ENCODE results near the gene FARP2. TPM values are rescaled to one million over a fixed set of nuclear protein-coding genes. Genes with fewer than 3 reads are reported as not detected.

FARP2 gene
- polyA plus RNA-seq, 2 donors, result 13.2 to 19.9 TPM

GRCh38 chr2:241460631-241461030 is 104.5 kb downstream of the FARP2 start:
- H3K36me3 ChIP-seq (ENCODE audit: control insufficient read depth in 2 of 2, insufficient read depth in 2 of 2, low read length in 1 of 2), result peaks cover 0 to 5% of the 10 kb centered on the region in 2 donors
- H3K27ac ChIP-seq (ENCODE audit: low read depth in 2 of 2, low read length in 1 of 2), result no peak overlapping the region
- 69 to 85% methylated on average over 3 of the region's 3 CpGs for WGBS, 2 donors

GRCh38 chr2:241461693-241462677 is 105.9 kb downstream of the FARP2 start:
- WGBS, 2 donors, result 79 to 88% methylated on average over 19 of the region's 19 CpGs
- no peaks in the 10 kb centered on the region for H3K4me1 ChIP-seq (ENCODE audit: control insufficient read depth in 2 of 2, insufficient read depth in 2 of 2, low read length in 1 of 2)
- no peaks in the 10 kb centered on the region for H3K27me3 ChIP-seq (ENCODE audit: control insufficient read depth in 1 of 2, insufficient read depth in 2 of 2, low read length in 2 of 2)

More at GRCh38 chr2:241460631-241461030, 104.5 kb downstream of the FARP2 start:
- Histone ChIP-seq H3K4me3 (ENCODE audit: low read depth in 1 of 2, low read length in 2 of 2) (no peak overlapping the region), H3K27me3 (ENCODE audit: control insufficient read depth in 1 of 2, insufficient read depth in 2 of 2, low read length in 2 of 2) (no peaks in the 10 kb centered on the region), H3K9me3 (ENCODE audit: control insufficient read depth in 2 of 2, insufficient read depth in 1 of 2, low read depth in 1 of 2, low read length in 1 of 2) (no peaks in the 10 kb centered on the region), H3K4me1 (ENCODE audit: control insufficient read depth in 2 of 2, insufficient read depth in 2 of 2, low read length in 1 of 2) (no peaks in the 10 kb centered on the region)

GRCh38 chr2:241463276-241464135 is 107.4 kb downstream of the FARP2 start:
- Histone ChIP-seq H3K9me3 (ENCODE audit: control insufficient read depth in 2 of 2, insufficient read depth in 1 of 2, low read depth in 1 of 2, low read length in 1 of 2) (no peaks in the 10 kb centered on the region), H3K27me3 (ENCODE audit: control insufficient read depth in 1 of 2, insufficient read depth in 2 of 2, low read length in 2 of 2) (no peaks in the 10 kb centered on the region), H3K36me3 (ENCODE audit: control insufficient read depth in 2 of 2, insufficient read depth in 2 of 2, low read length in 1 of 2) (peaks cover 3 to 5% of the 10 kb centered on the region in 2 donors), H3K4me1 (ENCODE audit: control insufficient read depth in 2 of 2, insufficient read depth in 2 of 2, low read length in 1 of 2) (no peaks in the 10 kb centered on the region), H3K4me3 (ENCODE audit: low read depth in 1 of 2, low read length in 2 of 2) (no peak overlapping the region), H3K27ac (ENCODE audit: low read depth in 2 of 2, low read length in 1 of 2) (no peak overlapping the region)
- 92 to 93% methylated on average over 18 of the region's 18 CpGs for WGBS, 2 donors

More at GRCh38 chr2:241461693-241462677, 105.9 kb downstream of the FARP2 start:
- Histone ChIP-seq H3K36me3 (ENCODE audit: control insufficient read depth in 2 of 2, insufficient read depth in 2 of 2, low read length in 1 of 2) (peaks cover 0 to 5% of the 10 kb centered on the region in 2 donors), H3K9me3 (ENCODE audit: control insufficient read depth in 2 of 2, insufficient read depth in 1 of 2, low read depth in 1 of 2, low read length in 1 of 2) (no peaks in the 10 kb centered on the region), H3K4me3 (ENCODE audit: low read depth in 1 of 2, low read length in 2 of 2) (no peak overlapping the region), H3K27ac (ENCODE audit: low read depth in 2 of 2, low read length in 1 of 2) (no peak overlapping the region)

GRCh38 chr2:241465543-241465942 is 109.5 kb downstream of the FARP2 start:
- no peak overlapping the region for H3K27ac ChIP-seq (ENCODE audit: low read depth in 2 of 2, low read length in 1 of 2)
- no peaks in the 10 kb centered on the region for H3K9me3 ChIP-seq (ENCODE audit: control insufficient read depth in 2 of 2, insufficient read depth in 1 of 2, low read depth in 1 of 2, low read length in 1 of 2)
- no peaks in the 10 kb centered on the region for H3K27me3 ChIP-seq (ENCODE audit: control insufficient read depth in 1 of 2, insufficient read depth in 2 of 2, low read length in 2 of 2)
- no peaks in the 10 kb centered on the region for H3K4me1 ChIP-seq (ENCODE audit: control insufficient read depth in 2 of 2, insufficient read depth in 2 of 2, low read length in 1 of 2)
- WGBS, 2 donors, result 74 to 77% methylated on average over 12 of the region's 12 CpGs
- H3K4me3 ChIP-seq (ENCODE audit: low read depth in 1 of 2, low read length in 2 of 2), result no peak overlapping the region
- H3K36me3 ChIP-seq (ENCODE audit: control insufficient read depth in 2 of 2, insufficient read depth in 2 of 2, low read length in 1 of 2), result peaks cover 3 to 5% of the 10 kb centered on the region in 2 donors

GRCh38 chr2:241466230-241466629 is 110.1 kb downstream of the FARP2 start:
- Histone ChIP-seq H3K36me3 (ENCODE audit: control insufficient read depth in 2 of 2, insufficient read depth in 2 of 2, low read length in 1 of 2) (peaks cover 3 to 5% of the 10 kb centered on the region in 2 donors), H3K4me1 (ENCODE audit: control insufficient read depth in 2 of 2, insufficient read depth in 2 of 2, low read length in 1 of 2) (no peaks in the 10 kb centered on the region), H3K27me3 (ENCODE audit: control insufficient read depth in 1 of 2, insufficient read depth in 2 of 2, low read length in 2 of 2) (no peaks in the 10 kb centered on the region), H3K4me3 (ENCODE audit: low read depth in 1 of 2, low read length in 2 of 2) (no peak overlapping the region), H3K27ac (ENCODE audit: low read depth in 2 of 2, low read length in 1 of 2) (no peak overlapping the region), H3K9me3 (ENCODE audit: control insufficient read depth in 2 of 2, insufficient read depth in 1 of 2, low read depth in 1 of 2, low read length in 1 of 2) (no peaks in the 10 kb centered on the region)
- 86 to 94% methylated on average over 8 to 10 of the region's 10 CpGs for WGBS, 2 donors

GRCh38 chr2:241467777-241468475 is 111.8 kb downstream of the FARP2 start:
- H3K9me3 ChIP-seq (ENCODE audit: control insufficient read depth in 2 of 2, insufficient read depth in 1 of 2, low read depth in 1 of 2, low read length in 1 of 2), result no peaks in the 10 kb centered on the region
- H3K27ac ChIP-seq (ENCODE audit: low read depth in 2 of 2, low read length in 1 of 2), result no peak overlapping the region
- 89 to 93% methylated on average over 23 of the region's 23 CpGs for WGBS, 2 donors
- H3K27me3 ChIP-seq (ENCODE audit: control insufficient read depth in 1 of 2, insufficient read depth in 2 of 2, low read length in 2 of 2), result no peaks in the 10 kb centered on the region
- no peaks in the 10 kb centered on the region for H3K4me1 ChIP-seq (ENCODE audit: control insufficient read depth in 2 of 2, insufficient read depth in 2 of 2, low read length in 1 of 2)
- H3K36me3 ChIP-seq (ENCODE audit: control insufficient read depth in 2 of 2, insufficient read depth in 2 of 2, low read length in 1 of 2), result peaks cover 3 to 5% of the 10 kb centered on the region in 2 donors
- H3K4me3 ChIP-seq (ENCODE audit: low read depth in 1 of 2, low read length in 2 of 2), result no peak overlapping the region

GRCh38 chr2:241468476-241468781 is 112.3 kb downstream of the FARP2 start:
- H3K27me3 ChIP-seq (ENCODE audit: control insufficient read depth in 1 of 2, insufficient read depth in 2 of 2, low read length in 2 of 2), result no peaks in the 10 kb centered on the region
- H3K27ac ChIP-seq (ENCODE audit: low read depth in 2 of 2, low read length in 1 of 2), result no peak overlapping the region
- no peak overlapping the region for H3K4me3 ChIP-seq (ENCODE audit: low read depth in 1 of 2, low read length in 2 of 2)
- 69 to 71% methylated on average over 2 of the region's 2 CpGs for WGBS, 2 donors
- H3K4me1 ChIP-seq (ENCODE audit: control insufficient read depth in 2 of 2, insufficient read depth in 2 of 2, low read length in 1 of 2), result no peaks in the 10 kb centered on the region
- peaks cover 2 to 3% of the 10 kb centered on the region in 2 donors for H3K36me3 ChIP-seq (ENCODE audit: control insufficient read depth in 2 of 2, insufficient read depth in 2 of 2, low read length in 1 of 2)
- no peaks in the 10 kb centered on the region for H3K9me3 ChIP-seq (ENCODE audit: control insufficient read depth in 2 of 2, insufficient read depth in 1 of 2, low read depth in 1 of 2, low read length in 1 of 2)

- Histone ChIP-seq H3K27ac (ENCODE audit: low read depth in 2 of 2, low read length in 1 of 2) (no peak overlapping the region), H3K9me3 (ENCODE audit: control insufficient read depth in 2 of 2, insufficient read depth in 1 of 2, low read depth in 1 of 2, low read length in 1 of 2) (no peaks in the 10 kb centered on the region), H3K36me3 (ENCODE audit: control insufficient read depth in 2 of 2, insufficient read depth in 2 of 2, low read length in 1 of 2) (peaks cover 0 to 3% of the 10 kb centered on the region in 2 donors), H3K27me3 (ENCODE audit: control insufficient read depth in 1 of 2, insufficient read depth in 2 of 2, low read length in 2 of 2) (no peaks in the 10 kb centered on the region), H3K4me3 (ENCODE audit: low read depth in 1 of 2, low read length in 2 of 2) (no peak overlapping the region), H3K4me1 (ENCODE audit: control insufficient read depth in 2 of 2, insufficient read depth in 2 of 2, low read length in 1 of 2) (no peaks in the 10 kb centered on the region)
- WGBS, 2 donors, result 87 to 96% methylated on average over 2 of the region's 2 CpGs
Measured at GRCh38 chr2:241469746-241470145, 113.7 kb downstream of the FARP2 start.

- H3K9me3 ChIP-seq (ENCODE audit: control insufficient read depth in 2 of 2, insufficient read depth in 1 of 2, low read depth in 1 of 2, low read length in 1 of 2), result no peaks in the 10 kb centered on the region
- no peak overlapping the region for H3K4me3 ChIP-seq (ENCODE audit: low read depth in 1 of 2, low read length in 2 of 2)
- WGBS, 2 donors, result 91 to 94% methylated on average over 3 of the region's 3 CpGs
- H3K27me3 ChIP-seq (ENCODE audit: control insufficient read depth in 1 of 2, insufficient read depth in 2 of 2, low read length in 2 of 2), result no peaks in the 10 kb centered on the region
- H3K36me3 ChIP-seq (ENCODE audit: control insufficient read depth in 2 of 2, insufficient read depth in 2 of 2, low read length in 1 of 2), result peaks cover 0 to 4% of the 10 kb centered on the region in 2 donors
- H3K27ac ChIP-seq (ENCODE audit: low read depth in 2 of 2, low read length in 1 of 2), result no peak overlapping the region
- H3K4me1 ChIP-seq (ENCODE audit: control insufficient read depth in 2 of 2, insufficient read depth in 2 of 2, low read length in 1 of 2), result no peaks in the 10 kb centered on the region
Measured at GRCh38 chr2:241473399-241473798, 117.3 kb downstream of the FARP2 start.
